ENCODE data around the gene GNAS-AS1.

Gene GNAS-AS1

GRCh38 chr20:58850693-58851174 is at the start of gene GNAS-AS1:
Gene GNAS-AS1, minus strand, starts transcription at chr20:58850902.
- peak; percentile 67 for DNase-seq

- DNase-seq = no peak
These were observed 49.7 kb upstream of the GNAS-AS1 start for GRCh38 chr20:58900397-58900796.

GRCh38 chr20:58899512-58899911 is 48.8 kb upstream of the GNAS-AS1 start:
- no peak for DNase-seq

- DNase-seq = no peak
These were observed 48.1 kb upstream of the GNAS-AS1 start for GRCh38 chr20:58898629-58899408.

- DNase-seq = no peak
These were observed 46.8 kb upstream of the GNAS-AS1 start for GRCh38 chr20:58897488-58897887.

GRCh38 chr20:58896820-58897219 is 46.1 kb upstream of the GNAS-AS1 start:
- DNase-seq = no peak

GRCh38 chr20:58895448-58896180 is 44.9 kb upstream of the GNAS-AS1 start:
- no peak for DNase-seq

- no peak for DNase-seq
These were observed 44.1 kb upstream of the GNAS-AS1 start for GRCh38 chr20:58894652-58895447.

GRCh38 chr20:58893355-58894120 is 42.8 kb upstream of the GNAS-AS1 start:
- no peak for DNase-seq

- DNase-seq = no peak
These were observed 42.2 kb upstream of the GNAS-AS1 start for GRCh38 chr20:58892932-58893224.

GRCh38 chr20:58892141-58892931 is 41.6 kb upstream of the GNAS-AS1 start:
- peak; percentile 29 for DNase-seq

GRCh38 chr20:58891718-58892140 is 41.0 kb upstream of the GNAS-AS1 start:
- no peak for DNase-seq

- no peak for DNase-seq
These were observed 40.5 kb upstream of the GNAS-AS1 start for GRCh38 chr20:58891086-58891717.

- DNase-seq = peak; percentile 40
These were observed 39.9 kb upstream of the GNAS-AS1 start for GRCh38 chr20:58890518-58891085.

- no peak for DNase-seq
These were observed 39.3 kb upstream of the GNAS-AS1 start for GRCh38 chr20:58889798-58890517.

- DNase-seq = no peak
These were observed 38.6 kb upstream of the GNAS-AS1 start for GRCh38 chr20:58889334-58889760.

GRCh38 chr20:58888521-58889333 is 38.0 kb upstream of the GNAS-AS1 start:
- DNase-seq = peak; percentile 42

- DNase-seq = no peak
These were observed 37.4 kb upstream of the GNAS-AS1 start for GRCh38 chr20:58888103-58888502.

- DNase-seq = no peak
These were observed 35.8 kb upstream of the GNAS-AS1 start for GRCh38 chr20:58886546-58886945.

Measured in GOT3 (cell line).